ENCODE results near the gene CD300LD. TPM values are rescaled to one million over a fixed set of nuclear protein-coding genes. Genes with fewer than 3 reads are reported as not detected.

The CD300LD gene
- total and polyA plus RNA-seq, 2 of the 8 experiments (the other 6 are each of a cell fraction or from before 2014, with no cell fraction given), result not detected

DNA sequence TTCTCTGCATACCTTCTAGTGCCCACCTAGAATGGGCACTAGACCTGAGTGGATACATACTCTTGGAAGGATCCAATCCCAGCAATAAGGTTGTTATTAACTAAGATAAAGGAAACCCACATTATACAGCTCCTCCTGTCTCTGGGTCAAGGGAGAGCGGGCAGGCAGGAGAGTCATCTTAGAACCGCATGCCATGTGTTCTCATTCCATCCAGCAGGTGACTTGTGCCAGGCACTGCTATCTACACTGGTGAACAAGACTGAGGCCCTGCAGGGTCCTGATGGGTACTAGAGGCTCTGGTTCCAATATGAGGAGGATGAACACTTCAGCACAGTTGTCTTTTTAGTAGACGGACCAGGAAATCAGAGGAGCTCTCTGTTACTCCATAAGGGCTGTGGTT, 18.9 kb downstream of the CD300LD start (continued):
- TF ChIP-seq CHD7 (IDR thresholded peaks at IDR 0.05; ENCODE audit: insufficient replicate concordance, low read length) (no peak), TEAD4 (IDR thresholded peaks at IDR 0.05; ENCODE audit: low read depth, low read length) (peak; percentile 60; the same call in 1 of the 2 replicates), SIN3A (conservative IDR thresholded peaks at IDR 0.05 in 1 of 2, IDR thresholded peaks at IDR 0.05 in 1 of 2; ENCODE audit: low read depth in 1 of 2, low read length in 2 of 2) (no peak)
- TF ChIP-seq, protein P1, sequence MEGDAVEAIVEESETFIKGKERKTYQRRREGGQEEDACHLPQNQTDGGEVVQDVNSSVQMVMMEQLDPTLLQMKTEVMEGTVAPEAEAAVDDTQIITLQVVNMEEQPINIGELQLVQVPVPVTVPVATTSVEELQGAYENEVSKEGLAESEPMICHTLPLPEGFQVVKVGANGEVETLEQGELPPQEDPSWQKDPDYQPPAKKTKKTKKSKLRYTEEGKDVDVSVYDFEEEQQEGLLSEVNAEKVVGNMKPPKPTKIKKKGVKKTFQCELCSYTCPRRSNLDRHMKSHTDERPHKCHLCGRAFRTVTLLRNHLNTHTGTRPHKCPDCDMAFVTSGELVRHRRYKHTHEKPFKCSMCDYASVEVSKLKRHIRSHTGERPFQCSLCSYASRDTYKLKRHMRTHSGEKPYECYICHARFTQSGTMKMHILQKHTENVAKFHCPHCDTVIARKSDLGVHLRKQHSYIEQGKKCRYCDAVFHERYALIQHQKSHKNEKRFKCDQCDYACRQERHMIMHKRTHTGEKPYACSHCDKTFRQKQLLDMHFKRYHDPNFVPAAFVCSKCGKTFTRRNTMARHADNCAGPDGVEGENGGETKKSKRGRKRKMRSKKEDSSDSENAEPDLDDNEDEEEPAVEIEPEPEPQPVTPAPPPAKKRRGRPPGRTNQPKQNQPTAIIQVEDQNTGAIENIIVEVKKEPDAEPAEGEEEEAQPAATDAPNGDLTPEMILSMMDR (IDR thresholded peaks at IDR 0.05; ENCODE audit: control extremely low read depth in 1 of 3, insufficient read depth in 1 of 3, low read depth in 1 of 3, low read length in 3 of 3), result peak; percentile 14 to 42 (median 22)

All from H1 (cell line).